ENCODE results near the gene RBM19.

The RBM19 gene

GRCh38 chr12:113788020-113788856, 177.9 kb downstream of the RBM19 start:
- DNase-seq: no peak

GRCh38 chr12:113786107-113786506, 180.0 kb downstream of the RBM19 start:
- DNase-seq: no peak

- no peak for DNase-seq
Observed at GRCh38 chr12:113783811-113784210, 182.3 kb downstream of the RBM19 start.

- no peak for DNase-seq
Observed at GRCh38 chr12:113782873-113783272, 183.3 kb downstream of the RBM19 start.

GRCh38 chr12:113781415-113782198, 184.5 kb downstream of the RBM19 start:
- no peak for DNase-seq

- no peak for DNase-seq
Observed at GRCh38 chr12:113779774-113780173, 186.4 kb downstream of the RBM19 start.

GRCh38 chr12:113778432-113779132, 187.5 kb downstream of the RBM19 start:
- no peak for DNase-seq

GRCh38 chr12:113777751-113778150, 188.4 kb downstream of the RBM19 start:
- DNase-seq: no peak

GRCh38 chr12:113776536-113776935, 189.6 kb downstream of the RBM19 start:
- no peak for DNase-seq

GRCh38 chr12:113774526-113774925, 191.6 kb downstream of the RBM19 start:
- DNase-seq: no peak

- no peak for DNase-seq
Observed at GRCh38 chr12:113772505-113773030, 193.6 kb downstream of the RBM19 start.

- no peak for DNase-seq
Observed at GRCh38 chr12:113770389-113770865, 195.7 kb downstream of the RBM19 start.

GRCh38 chr12:113769305-113769704, 196.8 kb downstream of the RBM19 start:
- DNase-seq: no peak

- no peak for DNase-seq
Observed at GRCh38 chr12:113768850-113769249, 197.3 kb downstream of the RBM19 start.

GRCh38 chr12:113766879-113767878, 198.9 kb downstream of the RBM19 start:
- peak in 8 of 56 donors; percentile 2 to 22 (median 12) for DNase-seq

All from nucleus accumbens (tissue), 56 donors.